NCI-H226 (cell line): Measurements from ENCODE around the gene WDR18.

Experiments
- DNase-seq: peaks from one replicate; pipeline ENCODE4 v3.0.0-alpha.2; 2015

WDR18 gene

DNA sequence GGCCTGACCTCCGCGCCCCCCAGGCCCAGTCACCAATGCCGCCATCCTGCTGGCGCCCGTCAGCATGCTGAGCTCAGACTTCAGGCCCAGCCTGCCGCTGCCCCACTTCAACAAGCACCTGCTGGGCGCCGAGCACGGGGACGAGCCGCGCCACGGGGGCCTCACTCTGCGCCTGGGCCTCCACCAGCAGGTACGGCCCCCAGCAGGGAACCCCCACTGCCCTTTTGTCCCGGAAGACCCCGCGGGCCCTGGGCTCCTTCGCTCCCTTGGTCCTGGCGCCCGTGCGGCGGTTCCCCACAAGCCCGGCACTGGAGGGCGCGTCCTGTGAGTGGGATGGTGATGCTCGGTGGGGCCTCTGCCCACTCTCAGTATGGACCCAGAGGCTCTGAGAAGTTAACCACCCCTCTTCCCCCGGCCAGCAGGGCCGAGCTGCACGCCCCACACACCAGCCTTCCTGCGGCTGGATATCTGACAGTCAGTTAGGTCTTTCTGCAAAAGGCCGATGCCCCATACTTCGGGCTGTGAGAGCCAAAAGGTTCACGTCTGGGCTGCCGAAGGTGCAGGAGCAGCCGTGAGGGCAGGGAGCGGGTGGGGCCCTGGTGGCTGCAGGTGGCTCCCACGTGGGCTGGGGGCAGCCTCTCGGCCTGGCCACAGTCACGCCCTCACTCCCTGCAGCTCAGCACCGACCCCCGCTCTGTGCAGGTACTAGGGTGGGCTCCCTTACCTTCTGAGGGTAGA lies 8.0 kb downstream of the WDR18 start:
- no peak for DNase-seq

GRCh38 chr19:992670-993055 lies 8.5 kb downstream of the WDR18 start:
- no peak for DNase-seq

GRCh38 chr19:993361-993830 lies 9.3 kb downstream of the WDR18 start:
- no peak for DNase-seq

DNA sequence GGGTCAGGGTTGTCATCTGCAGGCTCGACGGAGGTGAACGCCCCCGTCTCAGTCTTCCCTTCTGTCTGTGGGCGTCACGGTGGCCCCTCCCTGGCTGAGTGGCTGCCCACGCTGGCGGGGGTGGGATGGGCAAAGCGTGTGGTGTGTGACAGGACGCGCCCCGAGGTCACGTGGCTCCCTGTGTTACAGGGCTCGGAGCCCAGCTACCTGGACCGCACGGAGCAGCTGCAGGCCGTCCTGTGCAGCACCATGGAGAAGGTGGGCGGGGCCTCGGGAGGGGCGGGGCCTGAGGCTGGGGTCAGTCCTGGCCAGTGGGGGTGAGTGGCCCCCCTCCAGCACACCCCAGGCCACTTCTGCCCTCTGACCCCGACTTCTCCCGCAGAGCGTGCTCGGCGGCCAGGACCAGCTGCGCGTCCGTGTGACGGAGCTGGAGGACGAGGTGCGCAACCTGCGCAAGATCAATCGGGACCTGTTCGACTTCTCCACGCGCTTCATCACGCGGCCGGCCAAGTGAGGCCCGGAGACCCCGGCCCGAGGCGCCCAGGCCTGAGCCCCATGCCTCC lies 9.8 kb downstream of the WDR18 start:
- no peak for DNase-seq

GRCh38 chr19:994516-994915 lies 10.4 kb downstream of the WDR18 start:
- DNase-seq: no peak

GRCh38 chr19:995051-995827 lies 11.1 kb downstream of the WDR18 start:
- DNase-seq: no peak

GRCh38 chr19:996051-996838 lies 12.1 kb downstream of the WDR18 start:
- DNase-seq: no peak

- DNase-seq: no peak
These were observed 13.9 kb downstream of the WDR18 start for GRCh38 chr19:998064-998463.

- no peak for DNase-seq
These were observed 15.2 kb downstream of the WDR18 start for GRCh38 chr19:999379-999719.

- peak; percentile 58 for DNase-seq
These were observed 15.9 kb downstream of the WDR18 start, which contains the start of gene GRIN3B for GRCh38 chr19:1000095-1000494. GRIN3B (plus strand) TSS chr19:1000419; CDS start chr19:1000438, 19 bp downstream.

DNA sequence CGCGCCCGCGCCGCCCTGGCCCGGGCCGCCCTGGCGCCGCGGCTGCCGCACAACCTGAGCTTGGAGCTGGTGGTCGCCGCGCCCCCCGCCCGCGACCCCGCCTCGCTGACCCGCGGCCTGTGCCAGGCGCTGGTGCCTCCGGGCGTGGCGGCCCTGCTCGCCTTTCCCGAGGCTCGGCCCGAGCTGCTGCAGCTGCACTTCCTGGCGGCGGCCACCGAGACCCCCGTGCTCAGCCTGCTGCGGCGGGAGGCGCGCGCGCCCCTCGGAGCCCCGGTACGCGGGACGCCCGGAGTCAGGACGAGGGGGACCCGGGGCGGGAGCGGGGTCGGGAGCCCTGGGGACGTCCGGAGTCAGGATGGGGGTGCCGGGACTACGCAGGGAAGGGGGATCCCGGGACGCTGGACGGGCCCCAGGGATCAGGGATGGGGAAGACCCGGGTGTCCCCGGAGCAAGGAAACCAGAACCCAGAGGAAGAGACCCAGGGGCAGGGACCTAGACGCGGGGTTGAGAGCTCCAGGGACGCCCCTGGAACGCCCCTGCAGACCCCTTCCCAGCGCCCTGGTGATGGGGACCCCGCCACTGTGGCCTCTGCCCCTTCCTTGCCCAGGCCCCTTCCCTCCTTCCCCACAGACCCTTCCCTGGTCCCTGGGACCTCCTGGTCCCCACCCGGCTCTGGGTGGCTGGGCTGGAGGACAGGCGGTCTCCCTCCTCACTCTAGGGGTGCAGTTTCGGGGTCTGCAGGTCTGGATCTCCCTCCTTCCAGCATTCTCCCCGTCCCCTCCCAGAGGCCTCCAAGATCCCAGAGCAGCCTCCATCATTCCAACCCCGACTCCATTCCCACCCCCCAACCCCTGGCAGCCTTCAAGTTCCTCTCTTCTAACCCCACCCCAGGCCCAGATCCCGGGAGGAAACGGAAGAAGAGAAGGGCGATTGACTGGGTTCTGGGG lies 16.7 kb downstream of the WDR18 start:
- no peak for DNase-seq

DNA sequence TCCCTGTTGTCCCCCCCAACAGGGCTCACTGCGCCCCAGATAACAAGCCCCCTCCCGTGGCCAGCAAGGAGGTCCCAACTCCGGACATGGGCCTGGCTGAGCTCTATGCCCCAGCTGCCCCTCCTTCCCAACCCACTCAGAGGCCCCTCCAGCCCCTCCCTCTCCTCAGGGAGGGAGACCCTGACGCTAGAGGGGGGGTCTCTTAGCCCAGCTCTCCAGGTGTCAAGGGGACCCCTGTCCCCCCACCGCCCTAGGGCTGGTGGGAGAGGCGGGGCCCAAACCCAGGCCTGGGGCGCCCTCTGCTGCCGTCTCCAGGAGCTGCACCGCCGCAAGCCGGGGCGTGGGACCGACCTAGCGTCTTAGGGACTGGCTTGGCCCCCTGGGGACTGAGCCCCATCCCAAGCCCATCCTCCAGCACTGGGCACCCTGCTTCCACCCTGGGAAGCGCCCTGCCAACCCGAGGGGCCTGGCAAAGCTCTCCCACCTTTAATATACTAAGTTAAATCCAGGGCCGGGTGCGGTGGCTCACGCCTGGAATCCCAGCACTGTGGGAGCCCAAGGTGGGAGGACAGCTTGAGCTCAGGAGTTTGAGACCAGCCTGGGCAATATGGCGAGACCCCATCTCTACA lies 17.5 kb downstream of the WDR18 start:
- DNase-seq: no peak

DNA sequence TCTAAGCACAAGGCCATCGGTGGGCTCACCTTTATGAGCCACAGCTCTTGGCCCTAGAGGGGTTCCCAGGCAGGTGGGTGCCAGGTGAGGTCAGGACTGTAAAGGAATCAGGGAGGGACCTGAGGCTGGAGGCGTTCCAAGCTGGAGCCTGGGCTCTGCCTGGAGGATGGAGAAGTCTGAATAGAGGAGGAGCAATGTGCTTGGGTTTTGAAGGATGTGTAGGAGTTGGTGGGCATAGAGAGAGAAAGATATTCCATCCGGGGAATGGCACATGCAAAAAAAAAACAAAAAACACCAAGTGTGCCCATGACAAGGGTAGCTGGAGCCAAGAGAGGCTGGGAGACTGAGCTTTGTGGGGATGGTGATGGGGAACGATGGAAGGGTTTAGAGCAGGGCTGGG lies 18.5 kb downstream of the WDR18 start:
- DNase-seq: no peak

GRCh38 chr19:1003283-1003682 lies 19.1 kb downstream of the WDR18 start:
- DNase-seq: no peak

DNA sequence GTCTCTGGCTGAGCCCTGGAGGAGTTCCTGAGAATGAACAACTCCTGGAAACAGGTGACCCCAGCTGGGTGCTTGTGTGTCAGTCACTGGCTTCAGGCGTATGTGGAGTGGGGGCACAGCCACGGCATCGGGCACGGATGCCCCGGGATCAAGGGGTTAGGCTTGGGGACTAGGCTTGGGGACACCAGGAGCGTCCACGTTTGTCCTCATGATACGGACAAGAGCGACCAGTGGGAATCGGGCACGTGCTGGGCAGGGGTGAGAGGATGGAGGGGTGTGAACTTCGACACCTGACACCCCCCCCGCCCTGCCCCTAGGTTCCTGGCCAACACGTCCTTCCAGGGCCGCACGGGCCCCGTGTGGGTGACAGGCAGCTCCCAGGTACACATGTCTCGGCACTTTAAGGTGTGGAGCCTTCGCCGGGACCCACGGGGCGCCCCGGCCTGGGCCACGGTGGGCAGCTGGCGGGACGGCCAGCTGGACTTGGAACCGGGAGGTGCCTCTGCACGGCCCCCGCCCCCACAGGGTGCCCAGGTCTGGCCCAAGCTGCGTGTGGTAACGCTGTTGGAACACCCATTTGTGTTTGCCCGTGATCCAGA lies 20.2 kb downstream of the WDR18 start:
- DNase-seq: no peak

- no peak for DNase-seq
These were observed 20.9 kb downstream of the WDR18 start for GRCh38 chr19:1004803-1005664.

GRCh38 chr19:1006711-1007398 lies 22.7 kb downstream of the WDR18 start:
- no peak for DNase-seq

DNA sequence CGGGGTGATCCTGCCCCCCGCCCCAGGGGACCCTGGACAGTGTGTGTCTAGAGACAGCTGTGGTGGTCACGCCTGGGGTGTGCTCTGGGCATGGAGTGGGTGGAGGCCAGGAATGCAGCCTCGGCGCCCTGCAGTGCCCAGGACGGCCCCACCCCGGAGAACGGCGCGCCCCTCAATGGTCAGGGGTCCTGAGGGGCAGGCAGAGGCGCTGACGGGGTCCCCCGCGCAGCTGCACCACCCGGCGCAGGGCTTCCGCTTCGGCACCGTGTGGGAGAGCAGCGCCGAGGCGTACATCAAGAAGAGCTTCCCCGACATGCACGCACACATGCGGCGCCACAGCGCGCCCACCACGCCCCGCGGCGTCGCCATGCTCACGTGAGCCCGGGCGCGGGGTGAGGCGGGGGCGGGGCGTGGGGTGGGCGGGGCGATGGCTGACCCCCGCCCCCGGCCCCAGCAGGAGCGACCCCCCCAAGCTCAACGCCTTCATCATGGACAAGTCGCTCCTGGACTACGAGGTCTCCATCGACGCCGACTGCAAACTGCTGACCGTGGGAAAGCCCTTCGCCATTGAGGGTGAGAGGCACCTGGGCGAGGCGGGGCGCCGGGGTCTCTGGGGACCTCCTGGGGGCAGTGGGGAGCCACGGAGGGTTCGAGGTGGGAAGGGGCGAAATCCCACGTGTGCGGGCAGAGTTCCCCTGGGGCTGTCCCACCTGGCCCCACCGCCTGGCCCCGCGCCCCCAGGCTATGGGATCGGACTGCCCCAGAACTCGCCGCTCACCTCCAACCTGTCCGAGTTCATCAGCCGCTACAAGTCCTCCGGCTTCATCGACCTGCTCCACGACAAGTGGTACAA lies 23.5 kb downstream of the WDR18 start:
- DNase-seq: no peak
